NCI-H128 (cell line): ENCODE data around the gene FRRS1.

Experiments used
- DNase-seq: peaks from one replicate; lab custom pipeline; 2025; ENCODE audit not compliant: unreplicated experiment; lab: John Stamatoyannopoulos, UW

The FRRS1 gene

GRCh38 chr1:99681583-99681982, 84.9 kb downstream of the FRRS1 start:
- DNase-seq = no peak

GRCh38 chr1:99680270-99680669, 86.2 kb downstream of the FRRS1 start:
- DNase-seq = no peak

- DNase-seq = no peak
These were observed 89.0 kb downstream of the FRRS1 start for GRCh38 chr1:99677416-99677815.

- DNase-seq = no peak
These were observed 89.6 kb downstream of the FRRS1 start for GRCh38 chr1:99676876-99677275.

GRCh38 chr1:99675994-99676393, 90.4 kb downstream of the FRRS1 start:
- no peak for DNase-seq

- no peak for DNase-seq
These were observed 91.1 kb downstream of the FRRS1 start for GRCh38 chr1:99675292-99675691.

- no peak for DNase-seq
These were observed 92.0 kb downstream of the FRRS1 start for GRCh38 chr1:99674115-99675064.

- DNase-seq = no peak
These were observed 93.1 kb downstream of the FRRS1 start for GRCh38 chr1:99673315-99673714.

GRCh38 chr1:99672530-99673213, 93.8 kb downstream of the FRRS1 start:
- no peak for DNase-seq

- no peak for DNase-seq
These were observed 94.4 kb downstream of the FRRS1 start for GRCh38 chr1:99672038-99672437.

GRCh38 chr1:99670583-99670982, 95.9 kb downstream of the FRRS1 start:
- DNase-seq = no peak

GRCh38 chr1:99669821-99670220, 96.6 kb downstream of the FRRS1 start:
- DNase-seq = no peak

GRCh38 chr1:99669376-99669775, 97.1 kb downstream of the FRRS1 start:
- DNase-seq = no peak

- no peak for DNase-seq
These were observed 101.2 kb downstream of the FRRS1 start for GRCh38 chr1:99665212-99665611.

- no peak for DNase-seq
These were observed 102.9 kb downstream of the FRRS1 start for GRCh38 chr1:99663501-99663900.

- DNase-seq = no peak
These were observed 103.8 kb downstream of the FRRS1 start for GRCh38 chr1:99662539-99663080.

GRCh38 chr1:99661780-99662179, 104.7 kb downstream of the FRRS1 start:
- DNase-seq = no peak

GRCh38 chr1:99660496-99660895, 105.9 kb downstream of the FRRS1 start:
- DNase-seq = no peak

- no peak for DNase-seq
These were observed 106.7 kb downstream of the FRRS1 start for GRCh38 chr1:99659755-99660210.
